Activated CD4-positive, alpha-beta T cell treated with anti-CD3 and anti-CD28 coated beads, Interleukin-2, Interleukin-6, amounts not matched to agents 100 ng/mL and 50 ng/mL, durations not matched to agents 16 hours and 8 hours (primary cell): ENCODE measurements around the gene PCDHGA1.
A peak's percentile ranks its signal among the peaks of the same experiment; 100 is the strongest.
"Not testable (repeated sequence)": the region's sequence is repeated elsewhere in the genome, so short reads cannot be mapped to it uniquely, and the experiment has no call there.

Experiments
- DNase-seq: peaks from one replicate; pipeline ENCODE4 v3.0.0-alpha.2; 2020

PCDHGA1 gene

DNA sequence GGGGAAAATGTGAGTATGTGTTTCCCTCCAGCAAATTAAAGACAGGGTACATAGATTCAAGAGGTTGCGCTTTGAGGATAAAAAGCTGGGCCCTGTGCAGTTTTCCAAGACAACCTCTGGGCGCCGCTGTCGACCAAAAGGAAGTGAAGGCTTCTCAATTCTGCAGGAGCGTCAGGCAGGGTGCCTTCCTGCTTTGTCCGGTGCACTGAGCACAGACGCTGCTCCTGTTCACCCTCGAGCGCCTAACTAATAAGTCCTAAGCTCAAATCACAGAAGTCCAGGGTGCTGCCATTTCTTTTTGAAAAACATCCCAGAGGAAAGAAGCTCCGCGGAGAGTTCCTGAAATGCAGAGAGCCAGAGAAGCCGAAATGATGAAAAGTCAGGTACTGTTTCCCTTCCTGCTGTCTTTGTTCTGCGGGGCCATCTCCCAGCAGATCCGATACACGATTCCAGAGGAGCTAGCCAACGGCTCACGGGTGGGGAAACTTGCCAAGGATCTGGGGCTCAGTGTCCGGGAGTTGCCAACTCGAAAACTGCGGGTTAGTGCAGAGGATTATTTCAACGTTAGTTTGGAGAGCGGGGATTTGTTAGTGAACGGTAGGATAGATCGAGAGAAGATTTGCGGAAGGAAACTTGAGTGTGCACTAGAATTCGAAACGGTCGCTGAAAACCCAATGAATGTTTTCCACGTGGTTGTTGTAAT lies 19.8 kb downstream of the PCDHGA1 start, which contains the start of gene PCDHGB1:
Gene PCDHGB1 (plus strand): TSS at position 183 of the 703 bp plus-strand sequence. CDS start 162 bp downstream, at position 345.
- DNase-seq, result peak; percentile 35

DNA sequence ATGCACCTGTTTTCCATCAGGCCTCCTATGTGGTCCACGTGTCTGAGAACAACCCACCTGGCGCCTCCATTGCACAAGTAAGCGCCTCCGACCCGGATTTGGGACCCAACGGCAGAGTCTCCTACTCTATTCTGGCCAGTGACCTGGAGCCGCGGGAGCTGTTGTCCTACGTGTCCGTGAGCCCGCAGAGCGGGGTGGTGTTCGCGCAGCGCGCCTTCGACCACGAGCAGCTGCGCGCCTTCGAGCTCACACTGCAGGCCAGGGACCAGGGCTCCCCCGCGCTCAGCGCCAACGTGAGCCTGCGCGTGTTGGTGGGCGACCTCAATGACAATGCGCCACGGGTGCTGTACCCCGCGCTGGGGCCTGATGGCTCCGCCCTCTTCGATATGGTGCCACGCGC lies 21.3 kb downstream of the PCDHGA1 start:
- DNase-seq, result no peak

DNA sequence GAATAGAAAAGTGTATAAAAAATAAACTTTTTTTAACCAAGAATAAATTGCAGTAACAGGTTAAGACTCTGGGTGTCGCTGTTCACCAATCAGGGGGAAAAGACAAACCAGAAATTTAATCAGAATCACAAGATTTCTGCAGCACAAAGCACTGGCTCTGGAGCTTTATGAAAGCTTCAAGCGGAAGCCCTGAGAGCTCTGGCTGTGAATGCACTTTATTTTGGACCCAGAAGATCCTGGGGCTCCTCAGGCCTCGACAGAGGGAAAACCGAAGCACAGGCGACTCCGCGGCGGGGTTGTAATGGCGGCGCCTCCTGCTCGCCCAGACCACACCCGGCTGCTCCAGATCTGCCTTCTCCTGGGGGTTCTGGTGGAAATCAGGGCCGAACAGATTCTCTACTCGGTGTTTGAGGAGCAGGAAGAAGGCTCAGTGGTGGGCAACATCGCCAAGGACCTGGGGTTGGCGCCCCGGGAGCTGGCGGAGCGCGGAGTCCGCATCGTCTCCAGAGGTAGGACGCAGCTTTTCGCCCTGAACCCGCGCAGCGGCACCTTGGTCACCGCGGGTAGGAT lies 24.7 kb downstream of the PCDHGA1 start, which contains the start of gene PCDHGA4:
Gene PCDHGA4 (plus strand): TSS at position 122 of the 570 bp plus-strand sequence. CDS start 87 bp downstream, at position 209.
- DNase-seq, result no peak

DNA sequence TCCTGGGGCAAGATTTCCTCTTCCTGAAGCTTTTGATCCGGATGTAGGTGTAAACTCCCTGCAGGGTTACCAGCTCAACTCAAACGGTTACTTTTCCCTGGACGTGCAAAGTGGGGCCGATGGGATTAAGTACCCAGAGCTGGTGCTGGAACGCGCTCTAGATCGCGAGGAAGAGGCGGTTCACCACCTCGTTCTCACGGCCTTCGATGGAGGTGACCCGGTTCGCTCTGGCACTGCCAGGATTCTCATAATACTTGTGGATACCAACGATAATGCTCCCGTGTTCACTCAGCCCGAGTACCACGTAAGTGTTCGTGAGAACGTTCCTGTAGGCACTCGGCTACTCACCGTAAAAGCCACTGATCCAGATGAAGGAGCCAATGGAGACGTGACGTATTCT lies 25.3 kb downstream of the PCDHGA1 start:
- DNase-seq, result no peak

DNA sequence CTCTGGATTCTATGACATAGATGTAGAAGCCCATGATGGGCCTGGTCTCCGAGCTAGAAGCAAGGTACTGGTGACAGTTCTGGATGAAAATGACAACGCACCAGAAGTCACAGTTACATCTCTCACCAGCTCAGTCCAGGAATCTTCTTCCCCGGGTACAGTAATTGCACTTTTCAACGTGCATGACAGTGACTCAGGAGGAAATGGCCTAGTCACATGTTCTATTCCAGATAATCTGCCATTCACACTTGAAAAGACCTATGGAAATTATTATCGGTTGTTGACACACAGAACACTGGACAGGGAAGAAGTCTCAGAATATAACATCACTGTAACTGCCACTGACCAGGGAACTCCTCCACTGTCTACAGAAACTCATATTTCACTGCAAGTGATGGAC lies 25.8 kb downstream of the PCDHGA1 start:
- DNase-seq, result no peak

DNA sequence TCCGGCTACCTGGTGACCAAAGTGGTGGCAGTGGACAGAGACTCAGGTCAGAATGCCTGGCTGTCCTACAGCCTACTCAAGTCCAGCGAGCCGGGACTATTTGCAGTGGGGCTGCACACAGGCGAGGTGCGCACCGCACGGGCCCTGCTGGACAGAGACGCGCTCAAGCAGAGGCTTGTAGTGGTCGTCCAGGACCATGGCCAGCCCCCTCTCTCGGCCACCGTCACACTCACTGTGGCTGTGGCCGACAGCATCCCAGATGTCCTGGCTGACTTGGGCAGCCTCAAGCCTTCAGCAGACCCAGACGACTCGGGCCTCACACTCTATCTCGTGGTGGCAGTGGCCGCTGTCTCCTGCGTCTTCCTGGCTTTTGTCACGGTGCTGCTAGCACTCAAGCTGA lies 26.6 kb downstream of the PCDHGA1 start:
- no peak for DNase-seq

DNA sequence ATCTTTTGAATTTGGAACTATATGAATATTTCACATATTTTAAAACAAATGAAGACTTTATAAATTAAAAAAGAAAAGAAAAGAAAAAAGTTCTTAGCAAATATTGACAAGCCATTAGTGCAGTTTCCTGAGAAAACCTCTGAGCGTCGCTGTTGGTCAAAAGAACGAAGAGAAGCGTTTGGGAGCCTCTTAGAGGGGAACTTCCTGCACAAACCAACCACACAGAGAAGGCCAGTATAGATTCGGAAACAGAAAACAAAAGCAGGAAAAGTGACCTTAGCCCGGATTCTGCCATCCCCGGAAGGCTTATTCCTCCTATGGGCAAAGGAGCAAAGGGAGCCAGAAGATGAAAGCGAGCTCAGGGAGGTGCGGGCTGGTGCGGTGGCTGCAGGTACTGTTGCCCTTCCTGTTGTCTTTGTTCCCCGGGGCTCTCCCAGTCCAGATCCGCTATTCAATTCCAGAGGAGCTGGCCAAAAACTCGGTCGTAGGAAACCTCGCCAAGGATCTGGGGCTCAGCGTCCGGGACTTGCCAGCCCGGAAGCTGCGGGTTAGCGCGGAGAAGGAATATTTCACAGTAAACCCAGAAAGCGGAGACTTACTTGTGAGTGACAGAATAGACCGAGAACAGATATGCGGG lies 29.6 kb downstream of the PCDHGA1 start, which contains the start of gene PCDHGB2:
Gene PCDHGB2 (plus strand): TSS at position 205 of the 637 bp plus-strand sequence. CDS start 142 bp downstream, at position 347.
- peak; percentile 16 for DNase-seq

DNA sequence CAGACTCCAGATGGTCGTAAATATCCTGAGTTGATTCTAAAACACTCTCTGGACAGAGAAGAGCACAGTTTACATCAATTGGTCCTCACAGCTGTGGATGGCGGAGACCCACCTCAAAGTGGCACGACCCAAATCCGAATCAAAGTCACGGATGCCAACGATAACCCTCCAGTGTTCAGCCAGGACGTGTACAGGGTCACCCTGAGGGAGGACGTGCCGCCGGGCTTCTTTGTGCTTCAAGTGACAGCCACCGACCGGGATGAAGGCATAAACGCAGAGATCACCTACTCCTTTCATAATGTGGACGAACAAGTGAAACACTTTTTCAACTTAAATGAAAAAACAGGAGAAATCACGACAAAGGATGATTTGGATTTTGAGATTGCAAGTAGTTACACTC lies 30.4 kb downstream of the PCDHGA1 start:
- DNase-seq, result no peak

DNA sequence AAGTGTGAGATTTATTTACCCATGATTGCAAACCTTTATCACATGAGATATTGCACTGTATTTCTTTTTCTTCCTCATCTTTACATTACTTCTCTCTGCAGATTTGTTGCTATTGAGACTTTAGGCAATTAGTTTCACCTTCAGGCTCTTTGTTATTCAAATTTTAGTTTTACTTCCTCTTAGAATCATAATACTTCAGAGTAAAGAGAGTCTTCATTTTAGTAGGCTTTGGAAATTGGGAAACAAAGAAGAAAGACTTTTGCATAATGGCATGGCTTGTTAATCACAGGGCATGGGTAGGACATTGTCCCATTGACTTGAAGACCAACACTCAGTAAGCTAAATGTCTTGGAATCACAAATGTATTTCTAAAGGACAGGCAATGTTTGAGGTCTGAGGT lies 32.4 kb downstream of the PCDHGA1 start:
- no peak for DNase-seq

DNA sequence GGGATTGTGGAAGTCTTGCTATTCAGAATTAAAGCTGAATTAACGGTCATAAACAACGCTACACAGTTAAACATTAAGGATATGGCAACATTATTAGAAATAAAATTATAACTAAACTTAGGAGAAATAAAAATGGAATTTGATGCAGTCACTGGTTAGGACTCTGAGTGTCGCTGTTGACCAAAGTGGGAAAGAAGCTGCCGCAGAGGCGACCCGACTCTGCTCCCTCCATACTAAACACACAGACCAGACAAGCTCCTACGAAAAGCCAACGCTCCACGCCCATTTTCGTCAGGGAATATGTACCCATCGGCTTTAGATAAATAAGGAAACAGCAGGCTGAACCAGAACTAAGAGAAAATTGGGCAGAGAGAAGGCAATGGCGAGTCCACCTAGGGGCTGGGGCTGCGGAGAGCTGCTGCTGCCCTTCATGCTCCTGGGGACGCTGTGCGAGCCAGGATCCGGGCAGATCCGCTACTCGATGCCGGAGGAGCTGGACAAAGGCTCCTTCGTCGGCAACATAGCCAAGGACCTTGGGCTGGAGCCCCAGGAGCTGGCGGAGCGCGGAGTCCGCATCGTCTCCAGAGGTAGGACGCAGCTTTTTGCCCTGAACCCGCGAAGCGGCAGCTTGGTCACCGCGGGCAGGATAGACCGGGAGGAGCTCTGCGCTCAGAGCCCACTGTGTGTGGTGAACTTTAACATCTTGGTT lies 33.8 kb downstream of the PCDHGA1 start, which contains the start of gene PCDHGA5:
Gene PCDHGA5 (plus strand): TSS at position 211 of the 709 bp plus-strand sequence. CDS start 169 bp downstream, at position 380.
- DNase-seq, result no peak

DNA sequence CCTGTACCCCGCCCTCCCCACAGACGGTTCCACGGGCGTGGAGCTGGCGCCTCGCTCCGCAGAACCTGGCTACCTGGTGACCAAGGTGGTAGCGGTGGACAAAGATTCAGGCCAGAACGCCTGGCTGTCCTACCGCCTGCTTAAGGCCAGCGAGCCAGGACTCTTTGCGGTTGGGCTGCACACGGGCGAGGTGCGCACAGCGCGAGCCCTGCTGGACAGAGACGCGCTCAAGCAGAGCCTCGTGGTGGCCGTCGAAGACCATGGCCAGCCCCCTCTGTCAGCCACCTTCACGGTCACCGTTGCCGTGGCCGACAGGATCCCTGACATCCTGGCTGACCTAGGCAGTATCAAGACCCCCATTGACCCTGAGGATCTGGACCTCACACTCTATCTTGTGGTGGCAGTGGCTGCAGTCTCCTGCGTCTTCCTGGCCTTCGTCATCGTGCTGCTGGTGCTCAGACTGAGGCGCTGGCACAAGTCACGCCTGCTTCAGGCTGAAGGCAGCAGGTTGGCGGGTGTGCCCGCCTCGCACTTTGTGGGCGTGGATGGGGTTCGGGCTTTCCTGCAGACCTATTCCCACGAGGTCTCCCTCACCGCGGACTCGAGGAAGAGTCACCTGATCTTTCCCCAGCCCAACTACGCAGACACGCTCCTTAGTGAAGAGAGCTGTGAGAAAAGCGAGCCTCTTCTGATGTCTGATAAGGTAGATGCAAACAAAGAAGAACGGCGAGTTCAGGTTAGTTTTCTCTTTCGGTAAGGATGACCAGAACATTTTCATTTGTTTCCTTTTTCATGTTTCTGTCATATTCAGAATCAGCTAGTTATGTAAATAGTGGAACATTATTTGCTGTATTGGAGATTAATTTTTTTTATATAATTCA lies 35.9 kb downstream of the PCDHGA1 start:
- DNase-seq, result no peak

DNA sequence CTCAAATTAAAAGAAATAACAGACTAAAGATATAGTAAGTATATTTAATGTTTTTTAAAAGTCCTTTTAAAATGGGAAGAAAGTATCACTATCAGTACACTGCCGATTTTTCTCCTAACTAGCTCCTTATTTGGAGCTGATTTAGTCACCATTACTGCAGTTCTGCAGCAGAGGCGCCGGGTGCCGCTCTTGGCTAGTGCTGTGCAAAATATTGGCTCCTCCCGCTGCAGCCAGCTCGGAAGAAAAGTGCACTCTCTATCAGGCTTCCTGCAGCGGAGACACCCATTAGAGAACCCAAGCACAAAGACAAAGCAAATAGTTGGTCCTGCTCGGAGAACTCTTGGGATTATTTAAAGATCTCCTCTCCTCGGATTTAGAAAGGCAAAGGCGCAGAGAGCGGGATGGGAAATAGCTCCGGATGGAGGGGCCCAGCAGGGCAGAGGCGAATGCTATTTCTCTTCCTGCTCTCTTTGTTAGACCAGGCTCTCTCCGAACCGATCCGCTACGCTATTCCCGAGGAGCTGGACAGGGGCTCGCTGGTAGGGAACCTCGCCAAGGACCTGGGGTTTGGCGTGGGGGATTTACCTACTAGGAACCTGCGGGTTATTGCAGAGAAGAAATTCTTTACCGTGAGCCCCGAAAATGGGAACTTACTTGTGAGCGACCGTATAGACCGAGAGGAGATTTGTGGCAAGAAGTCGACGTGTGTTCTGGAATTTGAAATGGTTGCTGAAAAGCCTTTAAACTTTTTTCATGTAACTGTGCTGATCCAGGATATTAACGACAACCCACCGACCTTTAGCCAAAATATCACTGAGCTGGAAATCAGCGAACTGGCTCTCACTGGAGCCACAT lies 39.9 kb downstream of the PCDHGA1 start, which contains the start of gene PCDHGB3:
Gene PCDHGB3 (plus strand): TSS at position 249 of the 855 bp plus-strand sequence. CDS start 153 bp downstream, at position 402.
- DNase-seq, result peak; percentile 47

DNA sequence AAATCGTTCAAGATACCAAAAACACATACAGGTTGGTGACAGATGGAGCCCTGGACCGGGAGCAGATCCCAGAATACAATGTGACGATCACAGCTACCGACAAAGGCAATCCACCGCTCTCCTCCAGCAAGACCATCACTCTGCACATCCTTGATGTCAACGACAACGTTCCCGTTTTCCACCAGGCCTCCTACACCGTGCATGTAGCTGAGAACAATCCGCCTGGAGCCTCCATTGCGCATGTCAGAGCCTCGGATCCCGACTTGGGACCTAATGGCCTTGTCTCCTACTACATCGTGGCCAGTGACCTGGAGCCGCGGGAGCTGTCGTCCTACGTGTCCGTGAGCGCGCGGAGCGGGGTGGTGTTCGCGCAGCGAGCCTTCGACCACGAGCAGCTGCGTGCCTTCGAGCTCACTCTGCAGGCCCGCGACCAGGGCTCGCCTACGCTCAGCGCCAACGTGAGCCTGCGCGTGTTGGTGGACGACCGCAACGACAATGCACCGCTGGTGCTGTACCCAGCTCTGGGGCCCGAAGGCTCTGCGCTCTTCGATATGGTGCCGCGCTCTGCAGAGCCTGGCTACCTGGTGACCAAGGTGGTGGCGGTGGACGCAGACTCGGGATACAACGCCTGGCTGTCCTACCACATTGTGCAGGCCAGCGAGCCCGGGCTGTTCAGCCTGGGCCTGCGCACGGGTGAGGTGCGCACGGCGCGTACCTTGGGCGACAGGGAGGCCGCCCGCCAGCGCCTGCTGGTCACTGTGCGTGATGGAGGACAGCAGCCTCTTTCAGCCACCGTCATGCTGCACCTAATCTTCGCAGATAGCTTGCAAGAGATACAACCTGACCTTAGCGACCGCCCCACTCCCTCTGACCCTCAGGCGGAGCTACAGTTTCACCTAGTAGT lies 41.5 kb downstream of the PCDHGA1 start:
- no peak for DNase-seq

DNA sequence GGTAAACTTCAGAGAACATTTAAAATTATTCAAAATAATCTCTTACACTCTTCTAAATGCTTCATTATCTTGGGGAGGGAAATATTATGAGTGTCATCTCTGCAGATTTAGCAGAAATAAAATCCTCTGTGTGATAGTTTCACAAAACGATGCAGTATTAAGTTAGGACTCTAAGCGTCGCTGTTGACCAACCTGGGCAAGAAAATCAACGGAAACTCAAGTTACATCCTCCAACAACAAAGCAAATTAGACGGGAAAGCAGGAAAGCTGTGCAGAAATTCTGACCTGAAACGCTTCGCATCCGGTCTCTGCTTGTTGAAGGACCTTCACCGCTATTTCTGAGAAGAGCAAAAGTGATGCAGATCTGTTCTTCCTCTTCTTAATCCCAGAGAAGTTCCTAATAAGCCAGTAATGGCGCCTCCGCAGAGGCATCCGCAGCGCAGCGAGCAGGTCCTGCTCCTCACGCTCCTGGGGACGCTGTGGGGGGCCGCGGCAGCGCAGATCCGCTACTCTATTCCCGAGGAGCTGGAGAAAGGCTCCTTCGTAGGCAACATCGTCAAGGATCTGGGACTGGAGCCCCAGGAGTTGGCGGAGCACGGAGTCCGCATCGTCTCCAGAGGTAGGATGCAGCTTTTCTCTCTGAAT lies 43.5 kb downstream of the PCDHGA1 start, which contains the start of gene PCDHGA6:
Gene PCDHGA6 (plus strand): TSS at position 219 of the 645 bp plus-strand sequence. CDS start 193 bp downstream, at position 412.
- DNase-seq, result peak; percentile 6

DNA sequence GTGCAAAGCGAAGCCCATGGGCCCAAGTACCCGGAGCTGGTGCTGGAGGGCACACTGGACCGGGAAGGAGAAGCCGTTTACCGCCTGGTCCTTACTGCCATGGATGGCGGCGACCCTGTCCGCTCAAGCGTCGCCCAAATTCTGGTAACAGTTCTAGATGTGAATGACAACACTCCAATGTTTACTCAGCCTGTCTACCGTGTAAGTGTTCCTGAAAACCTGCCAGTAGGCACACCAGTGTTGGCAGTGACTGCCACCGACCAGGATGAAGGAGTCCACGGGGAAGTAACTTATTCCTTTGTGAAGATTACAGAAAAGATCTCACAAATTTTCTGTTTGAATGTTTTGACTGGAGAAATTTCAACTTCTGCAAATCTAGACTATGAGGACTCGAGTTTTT lies 44.3 kb downstream of the PCDHGA1 start:
- DNase-seq, result no peak

DNA sequence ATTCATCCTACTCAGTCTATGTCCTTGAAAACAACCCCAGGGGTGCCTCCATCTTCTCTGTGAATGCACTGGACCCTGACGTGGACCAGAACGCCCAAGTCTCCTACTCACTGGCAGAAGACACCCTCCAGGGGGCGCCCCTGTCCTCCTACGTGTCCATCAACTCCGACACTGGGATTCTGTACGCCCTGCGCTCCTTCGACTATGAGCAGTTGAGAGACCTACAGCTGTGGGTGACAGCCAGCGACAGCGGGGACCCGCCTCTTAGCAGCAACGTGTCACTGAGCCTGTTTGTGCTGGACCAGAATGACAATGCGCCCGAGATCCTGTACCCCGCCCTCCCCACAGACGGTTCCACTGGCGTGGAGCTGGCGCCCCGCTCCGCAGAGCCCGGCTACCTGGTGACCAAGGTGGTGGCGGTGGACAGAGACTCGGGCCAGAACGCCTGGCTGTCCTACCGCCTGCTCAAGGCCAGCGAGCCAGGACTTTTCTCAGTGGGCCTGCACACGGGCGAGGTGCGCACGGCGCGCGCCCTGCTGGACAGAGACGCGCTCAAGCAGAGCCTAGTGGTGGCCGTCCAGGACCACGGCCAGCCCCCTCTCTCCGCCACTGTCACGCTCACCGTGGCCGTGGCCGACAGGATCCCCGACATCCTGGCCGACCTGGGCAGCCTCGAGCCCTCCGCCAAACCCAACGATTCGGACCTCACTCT lies 45.3 kb downstream of the PCDHGA1 start:
- DNase-seq, result not testable (repeated sequence)

DNA sequence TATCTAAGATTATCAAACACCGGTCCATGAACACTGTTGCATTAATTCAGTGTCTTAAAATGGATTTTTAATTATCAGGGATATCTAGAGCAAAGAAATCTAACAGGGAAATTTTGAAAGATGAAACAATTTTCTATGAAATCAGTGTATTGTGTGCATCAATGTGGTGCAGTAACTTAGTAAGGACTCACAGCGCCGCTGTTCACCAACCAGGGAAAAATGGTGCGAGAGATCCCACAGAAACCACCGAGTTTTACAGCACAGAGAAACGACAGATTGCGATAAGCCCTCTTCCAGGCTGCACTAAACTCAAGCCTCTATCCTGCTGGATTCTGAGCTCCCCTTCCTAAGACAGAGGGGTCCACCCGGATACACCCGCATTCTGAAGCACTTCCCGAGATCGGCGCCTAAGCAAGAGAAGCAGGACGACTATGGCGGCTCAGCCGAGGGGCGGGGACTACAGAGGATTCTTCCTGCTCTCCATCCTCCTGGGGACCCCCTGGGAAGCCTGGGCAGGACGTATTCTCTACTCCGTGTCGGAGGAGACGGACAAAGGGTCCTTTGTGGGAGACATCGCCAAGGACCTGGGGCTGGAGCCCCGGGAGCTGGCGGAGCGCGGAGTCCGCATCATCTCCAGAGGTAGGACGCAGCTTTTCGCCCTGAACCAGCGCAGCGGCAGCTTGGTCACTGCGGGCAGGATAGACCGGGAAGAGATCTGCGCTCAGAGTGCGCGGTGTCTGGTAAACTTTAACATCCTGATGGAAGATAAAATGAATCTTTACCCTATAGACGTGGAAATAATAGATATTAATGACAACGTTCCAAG lies 52.4 kb downstream of the PCDHGA1 start, which contains the start of gene PCDHGA7:
Gene PCDHGA7 (plus strand): TSS at position 274 of the 826 bp plus-strand sequence. CDS start 158 bp downstream, at position 432.
- no peak for DNase-seq
